ENCODE data around the gene APLNR. TPM values are rescaled to one million over a fixed set of nuclear protein-coding genes. Genes with fewer than 3 reads are reported as not detected.

The APLNR gene
- total RNA-seq, 2 experiments from 2014 or later, result not detected

DNA sequence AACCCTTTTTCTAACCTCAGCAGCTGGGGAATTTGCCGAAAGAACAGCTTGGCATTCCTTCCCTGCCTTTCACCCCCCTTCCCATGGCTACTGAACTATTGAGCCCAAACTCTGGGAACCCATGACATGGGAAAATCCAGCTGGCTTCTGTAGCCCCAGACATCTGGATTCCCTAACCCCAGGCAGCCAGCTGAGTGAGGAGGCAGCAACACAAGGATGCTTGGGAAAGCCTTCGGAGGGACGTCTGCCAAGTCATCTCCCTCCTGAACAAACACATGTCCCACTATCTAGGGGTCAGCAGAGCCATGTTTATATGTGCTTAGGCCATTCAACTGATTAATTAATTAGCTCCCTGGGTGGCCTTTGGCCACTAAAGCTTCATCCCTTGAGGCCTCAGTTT is 33.7 kb downstream of the APLNR start:
- Histone ChIP-seq H3K27ac (ENCODE audit: low read depth in 1 of 2, low read length in 2 of 2) (no peak overlapping the region), H3K36me3 (ENCODE audit: insufficient read depth, low read length) (no peaks in the 10 kb centered on the region), H3K27me3 (ENCODE audit: control insufficient read depth in 1 of 2, insufficient read depth in 2 of 2, low read length in 2 of 2) (peaks cover 7 to 11% of the 10 kb centered on the region in 2 experiments), H3K4me1 (ENCODE audit: insufficient read depth, low read length) (no peaks in the 10 kb centered on the region), H3K9me3 (ENCODE audit: control insufficient read depth in 1 of 2, insufficient read depth in 1 of 2, low read length in 2 of 2) (peaks cover 0 to 3% of the 10 kb centered on the region in 2 experiments), H3K4me3 (ENCODE audit: low read length) (no peak overlapping the region)
- H3K9me3 Mint-ChIP-seq, result no peaks in the 10 kb centered on the region
- H3K4me1 Mint-ChIP-seq (ENCODE audit: low read depth), result no peaks in the 10 kb centered on the region
- no peaks in the 10 kb centered on the region for H3K36me3 Mint-ChIP-seq (ENCODE audit: low read depth)
- POLR2A ChIA-PET, result no interaction called here
- ATAC-seq (ENCODE audit: poor library complexity), result no peak
- H3K4me3 Mint-ChIP-seq, result no peak overlapping the region
- H3K27me3 Mint-ChIP-seq, result peaks cover 50% of the 10 kb centered on the region
- DNase-seq, result no peak
- intact Hi-C loops (cut with DNase I, micrococcal nuclease), result no loop called here
- TF ChIP-seq, protein P1, sequence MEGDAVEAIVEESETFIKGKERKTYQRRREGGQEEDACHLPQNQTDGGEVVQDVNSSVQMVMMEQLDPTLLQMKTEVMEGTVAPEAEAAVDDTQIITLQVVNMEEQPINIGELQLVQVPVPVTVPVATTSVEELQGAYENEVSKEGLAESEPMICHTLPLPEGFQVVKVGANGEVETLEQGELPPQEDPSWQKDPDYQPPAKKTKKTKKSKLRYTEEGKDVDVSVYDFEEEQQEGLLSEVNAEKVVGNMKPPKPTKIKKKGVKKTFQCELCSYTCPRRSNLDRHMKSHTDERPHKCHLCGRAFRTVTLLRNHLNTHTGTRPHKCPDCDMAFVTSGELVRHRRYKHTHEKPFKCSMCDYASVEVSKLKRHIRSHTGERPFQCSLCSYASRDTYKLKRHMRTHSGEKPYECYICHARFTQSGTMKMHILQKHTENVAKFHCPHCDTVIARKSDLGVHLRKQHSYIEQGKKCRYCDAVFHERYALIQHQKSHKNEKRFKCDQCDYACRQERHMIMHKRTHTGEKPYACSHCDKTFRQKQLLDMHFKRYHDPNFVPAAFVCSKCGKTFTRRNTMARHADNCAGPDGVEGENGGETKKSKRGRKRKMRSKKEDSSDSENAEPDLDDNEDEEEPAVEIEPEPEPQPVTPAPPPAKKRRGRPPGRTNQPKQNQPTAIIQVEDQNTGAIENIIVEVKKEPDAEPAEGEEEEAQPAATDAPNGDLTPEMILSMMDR (IDR thresholded peaks at IDR 0.05), result no peak
- CTCF ChIA-PET, result no interaction called here
- H3K27ac Mint-ChIP-seq, result no peak overlapping the region

DNA sequence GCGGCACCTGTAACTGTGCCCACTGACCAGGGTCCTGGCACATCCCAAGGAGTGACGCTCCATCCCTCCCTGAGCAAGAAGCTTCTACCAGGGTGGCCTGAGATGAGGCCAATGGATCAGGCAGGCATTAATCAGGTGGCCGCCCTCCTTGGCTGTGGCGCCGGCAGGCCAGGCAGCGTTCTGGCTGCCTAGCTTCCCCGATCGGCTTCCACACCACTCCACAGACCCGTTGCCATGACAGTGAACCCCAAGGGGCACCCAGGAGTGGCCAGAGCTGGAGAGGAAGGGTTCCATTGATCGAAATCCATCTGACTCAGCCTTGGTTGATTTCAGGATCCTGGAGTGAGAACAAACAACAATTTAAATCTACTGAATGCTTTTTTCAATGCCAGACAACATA is 34.8 kb downstream of the APLNR start:
- Histone ChIP-seq H3K4me1 (ENCODE audit: insufficient read depth, low read length) (no peaks in the 10 kb centered on the region), H3K9me3 (ENCODE audit: control insufficient read depth in 1 of 2, insufficient read depth in 1 of 2, low read length in 2 of 2) (peaks cover 0 to 3% of the 10 kb centered on the region in 2 experiments), H3K27me3 (ENCODE audit: control insufficient read depth in 1 of 2, insufficient read depth in 2 of 2, low read length in 2 of 2) (peaks cover 7 to 11% of the 10 kb centered on the region in 2 experiments), H3K27ac (ENCODE audit: low read depth in 1 of 2, low read length in 2 of 2) (no peak overlapping the region), H3K4me3 (ENCODE audit: low read length) (no peak overlapping the region), H3K36me3 (ENCODE audit: insufficient read depth, low read length) (no peaks in the 10 kb centered on the region)
- Mint-ChIP-seq H3K36me3 (ENCODE audit: low read depth) (no peaks in the 10 kb centered on the region), H3K4me3 (no peak overlapping the region), H3K27ac (no peak overlapping the region), H3K9me3 (no peaks in the 10 kb centered on the region), H3K27me3 (peaks cover 40% of the 10 kb centered on the region), H3K4me1 (ENCODE audit: low read depth) (no peaks in the 10 kb centered on the region)
- DNase-seq (no peak), ATAC-seq (ENCODE audit: poor library complexity) (no peak)
- TF ChIP-seq, protein P1 (IDR thresholded peaks at IDR 0.05), result no peak
- ChIA-PET POLR2A (no interaction called here), CTCF (no interaction called here)
- intact Hi-C loops (cut with DNase I, micrococcal nuclease), result no loop called here

DNA sequence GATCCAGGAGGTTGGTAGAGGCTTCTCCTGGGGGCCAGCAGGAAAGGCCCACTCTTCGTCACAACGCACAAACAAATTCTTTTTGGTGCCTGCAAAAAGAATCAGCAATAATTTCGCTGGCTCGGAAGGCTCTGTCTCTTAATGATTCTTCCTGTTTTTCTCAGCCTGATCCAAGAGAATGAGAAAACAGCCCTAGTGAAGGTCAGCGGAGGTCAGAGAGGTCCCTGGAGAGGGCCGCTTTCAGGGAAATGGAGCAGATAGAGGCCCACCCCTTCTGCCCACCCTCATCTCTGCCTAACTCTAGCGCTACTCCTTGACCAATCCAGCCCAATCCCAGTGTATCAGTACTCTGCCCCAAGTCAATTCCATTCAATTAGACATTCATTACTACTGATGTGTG is 36.1 kb downstream of the APLNR start:
- Mint-ChIP-seq H3K4me3 (no peak overlapping the region), H3K27ac (no peak overlapping the region), H3K9me3 (no peaks in the 10 kb centered on the region), H3K27me3 (peaks cover 30% of the 10 kb centered on the region), H3K4me1 (ENCODE audit: low read depth) (no peaks in the 10 kb centered on the region), H3K36me3 (ENCODE audit: low read depth) (no peaks in the 10 kb centered on the region)
- CTCF ChIA-PET, result no interaction called here
- Histone ChIP-seq H3K4me3 (ENCODE audit: low read length) (no peak overlapping the region), H3K27ac (ENCODE audit: low read depth in 1 of 2, low read length in 2 of 2) (no peak overlapping the region), H3K9me3 (ENCODE audit: control insufficient read depth in 1 of 2, insufficient read depth in 1 of 2, low read length in 2 of 2) (peaks cover 0 to 3% of the 10 kb centered on the region in 2 experiments), H3K27me3 (ENCODE audit: control insufficient read depth in 1 of 2, insufficient read depth in 2 of 2, low read length in 2 of 2) (peaks cover 5 to 9% of the 10 kb centered on the region in 2 experiments), H3K36me3 (ENCODE audit: insufficient read depth, low read length) (no peaks in the 10 kb centered on the region), H3K4me1 (ENCODE audit: insufficient read depth, low read length) (no peaks in the 10 kb centered on the region)
- DNase-seq, result no peak
- ATAC-seq (ENCODE audit: poor library complexity), result no peak
- intact Hi-C loops (cut with DNase I, micrococcal nuclease), result no loop called here
- TF ChIP-seq, protein P1 (IDR thresholded peaks at IDR 0.05), result no peak
- POLR2A ChIA-PET, result no interaction called here
